ENCODE results near the gene ATP5ME.

GRCh38 chr4:675036-675882, 1.2 kb upstream of the ATP5ME start:
- TF ChIP-seq CTCF (IDR thresholded peaks at IDR 0.05 in 4 of 5, conservative IDR thresholded peaks at IDR 0.05 in 1 of 5) (no peak), POLR2A (IDR thresholded peaks at IDR 0.05) (no peak)

All from gastrocnemius medialis (tissue), 4 donors.